ENCODE results near the gene MRPS18B.

MRPS18B gene

DNA sequence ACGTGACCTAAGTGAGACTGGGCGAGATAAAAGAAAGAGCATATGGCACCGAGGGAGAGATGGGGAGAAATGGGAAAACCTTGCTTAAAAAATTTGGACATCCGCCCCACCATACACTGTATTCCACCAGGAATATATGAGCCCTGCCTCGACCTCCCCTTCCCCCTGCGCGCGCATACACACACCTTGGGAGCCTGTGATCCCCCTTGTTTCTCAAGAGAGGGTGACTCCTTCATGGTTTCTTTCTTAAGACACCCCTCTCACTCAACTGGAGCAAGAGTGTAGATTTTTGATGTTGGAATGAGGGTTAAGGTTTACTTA lies 45.9 kb upstream of the MRPS18B start:
- TF ChIP-seq, protein P1, sequence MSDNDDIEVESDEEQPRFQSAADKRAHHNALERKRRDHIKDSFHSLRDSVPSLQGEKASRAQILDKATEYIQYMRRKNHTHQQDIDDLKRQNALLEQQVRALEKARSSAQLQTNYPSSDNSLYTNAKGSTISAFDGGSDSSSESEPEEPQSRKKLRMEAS (IDR thresholded peaks at IDR 0.05; ENCODE audit: low read depth, low read length) = peak; percentile 72; the same call in 1 of the 2 replicates
- TF ChIP-seq POLR2A (IDR thresholded peaks at IDR 0.05; ENCODE audit: extremely low read depth, insufficient read length) = no peak
- H3K4me3 ChIP-seq (ENCODE audit: low read depth, low read length) = peak overlapping the region; percentile 87
- no peak for DNase-seq (ENCODE audit: low read depth)

DNA sequence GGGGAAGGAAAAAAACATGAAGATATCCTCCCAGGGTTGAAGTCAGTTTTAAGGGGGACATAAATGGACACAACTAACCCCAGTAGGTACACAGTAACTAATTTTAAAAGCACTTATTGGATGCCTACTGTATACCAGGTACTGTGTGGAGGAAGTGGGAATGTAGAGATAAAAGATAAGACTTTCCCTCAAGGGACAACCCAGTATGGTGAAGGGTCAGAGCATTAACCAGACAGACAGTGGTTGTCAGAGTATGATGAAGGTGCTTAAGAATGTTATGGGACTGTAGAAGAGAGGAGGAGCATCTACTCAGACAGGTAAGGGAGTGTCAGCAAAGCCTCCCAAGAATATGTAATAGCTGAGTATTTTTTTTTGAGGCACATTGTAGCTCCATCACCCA lies 45.5 kb upstream of the MRPS18B start:
- peak overlapping the region; percentile 87 for H3K4me3 ChIP-seq (ENCODE audit: low read depth, low read length)
- TF ChIP-seq, protein P1 (IDR thresholded peaks at IDR 0.05; ENCODE audit: low read depth, low read length) = no peak
- no peak for TF ChIP-seq POLR2A (IDR thresholded peaks at IDR 0.05; ENCODE audit: extremely low read depth, insufficient read length)
- no peak for TF ChIP-seq MYC (IDR thresholded peaks at IDR 0.05; ENCODE audit: low read depth, low read length)
- DNase-seq (ENCODE audit: low read depth) = no peak

DNA sequence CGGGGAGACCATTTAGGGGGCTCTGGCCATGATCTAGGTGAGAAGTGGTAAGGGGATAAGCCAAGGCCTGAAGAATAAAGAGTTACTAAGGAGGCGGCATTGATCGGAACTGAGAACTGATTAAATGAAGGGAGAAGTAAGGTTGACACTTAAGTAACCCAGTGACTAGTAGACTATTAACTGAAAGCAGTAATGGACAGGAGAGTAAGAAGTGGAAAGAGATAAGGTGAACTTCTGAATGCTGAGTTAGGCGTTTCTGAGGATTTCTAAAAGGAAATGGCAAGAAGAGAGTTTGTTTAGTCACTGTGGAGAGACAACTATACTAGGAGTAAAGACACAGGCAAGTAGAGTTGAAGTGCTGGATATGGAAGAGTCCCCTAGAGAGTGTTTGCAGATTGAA lies 44.5 kb upstream of the MRPS18B start:
- TF ChIP-seq POLR2A (IDR thresholded peaks at IDR 0.05; ENCODE audit: extremely low read depth, insufficient read length) = no peak
- TF ChIP-seq, protein P1 (IDR thresholded peaks at IDR 0.05; ENCODE audit: low read depth, low read length) = no peak
- TF ChIP-seq, protein P2, sequence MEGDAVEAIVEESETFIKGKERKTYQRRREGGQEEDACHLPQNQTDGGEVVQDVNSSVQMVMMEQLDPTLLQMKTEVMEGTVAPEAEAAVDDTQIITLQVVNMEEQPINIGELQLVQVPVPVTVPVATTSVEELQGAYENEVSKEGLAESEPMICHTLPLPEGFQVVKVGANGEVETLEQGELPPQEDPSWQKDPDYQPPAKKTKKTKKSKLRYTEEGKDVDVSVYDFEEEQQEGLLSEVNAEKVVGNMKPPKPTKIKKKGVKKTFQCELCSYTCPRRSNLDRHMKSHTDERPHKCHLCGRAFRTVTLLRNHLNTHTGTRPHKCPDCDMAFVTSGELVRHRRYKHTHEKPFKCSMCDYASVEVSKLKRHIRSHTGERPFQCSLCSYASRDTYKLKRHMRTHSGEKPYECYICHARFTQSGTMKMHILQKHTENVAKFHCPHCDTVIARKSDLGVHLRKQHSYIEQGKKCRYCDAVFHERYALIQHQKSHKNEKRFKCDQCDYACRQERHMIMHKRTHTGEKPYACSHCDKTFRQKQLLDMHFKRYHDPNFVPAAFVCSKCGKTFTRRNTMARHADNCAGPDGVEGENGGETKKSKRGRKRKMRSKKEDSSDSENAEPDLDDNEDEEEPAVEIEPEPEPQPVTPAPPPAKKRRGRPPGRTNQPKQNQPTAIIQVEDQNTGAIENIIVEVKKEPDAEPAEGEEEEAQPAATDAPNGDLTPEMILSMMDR (IDR thresholded peaks at IDR 0.05; ENCODE audit: low read depth, low read length) = no peak
- no peak for TF ChIP-seq MYC (IDR thresholded peaks at IDR 0.05; ENCODE audit: low read depth, low read length)
- no peak for DNase-seq (ENCODE audit: low read depth)
- peak overlapping the region; percentile 87 for H3K4me3 ChIP-seq (ENCODE audit: low read depth, low read length)

DNA sequence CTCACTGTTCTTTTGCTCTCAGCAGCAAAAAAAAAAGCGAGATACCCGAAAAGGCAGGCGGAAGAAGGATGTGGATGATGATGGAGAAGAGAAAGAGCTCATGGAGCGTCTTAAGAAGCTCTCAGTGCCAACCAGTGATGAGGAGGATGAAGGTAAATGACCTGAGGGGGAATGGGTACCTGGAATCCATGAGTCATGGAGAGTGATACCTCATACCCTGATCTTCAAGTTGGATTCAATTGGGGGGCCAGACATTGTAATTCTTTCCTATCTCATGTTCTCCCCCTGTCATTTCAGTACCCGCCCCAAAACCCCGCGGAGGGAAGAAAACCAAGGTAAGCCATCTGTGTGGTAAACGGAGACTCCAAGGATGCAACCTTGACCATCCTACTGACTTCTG lies 39.6 kb upstream of the MRPS18B start:
- DNase-seq (ENCODE audit: low read depth) = no peak
- TF ChIP-seq, protein P1 (IDR thresholded peaks at IDR 0.05; ENCODE audit: low read depth, low read length) = no peak
- TF ChIP-seq, protein P2 (IDR thresholded peaks at IDR 0.05; ENCODE audit: low read depth, low read length) = no peak
- no peak for TF ChIP-seq MYC (IDR thresholded peaks at IDR 0.05; ENCODE audit: low read depth, low read length)
- no peak for TF ChIP-seq POLR2A (IDR thresholded peaks at IDR 0.05; ENCODE audit: extremely low read depth, insufficient read length)
- no peak overlapping the region for H3K4me3 ChIP-seq (ENCODE audit: low read depth, low read length)

DNA sequence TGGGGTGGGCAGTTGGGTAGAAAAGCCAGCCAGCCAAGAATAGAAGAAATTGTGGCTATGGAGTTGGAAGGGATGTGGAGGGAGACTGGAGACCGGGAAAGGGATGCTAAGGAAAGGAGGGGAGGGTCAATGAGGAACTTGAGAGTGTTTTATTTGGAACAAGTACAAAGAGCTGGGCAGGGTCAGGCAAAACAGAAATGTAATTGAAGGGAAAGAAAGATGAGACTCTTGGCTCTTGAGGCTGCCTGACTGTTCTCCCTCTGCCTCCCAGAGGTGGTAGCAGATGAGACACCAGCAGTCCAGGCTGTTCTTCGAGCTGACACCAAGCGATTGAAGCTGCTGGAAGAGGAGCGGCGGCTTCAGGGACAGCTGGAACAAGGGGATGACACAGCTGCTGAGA lies 33.7 kb upstream of the MRPS18B start:
- TF ChIP-seq POLR2A (IDR thresholded peaks at IDR 0.05; ENCODE audit: extremely low read depth, insufficient read length) = no peak
- TF ChIP-seq MYC (IDR thresholded peaks at IDR 0.05; ENCODE audit: low read depth, low read length) = no peak
- TF ChIP-seq, protein P2 (IDR thresholded peaks at IDR 0.05; ENCODE audit: low read depth, low read length) = no peak
- TF ChIP-seq, protein P1 (IDR thresholded peaks at IDR 0.05; ENCODE audit: low read depth, low read length) = no peak
- no peak overlapping the region for H3K4me3 ChIP-seq (ENCODE audit: low read depth, low read length)
- no peak for DNase-seq (ENCODE audit: low read depth)

DNA sequence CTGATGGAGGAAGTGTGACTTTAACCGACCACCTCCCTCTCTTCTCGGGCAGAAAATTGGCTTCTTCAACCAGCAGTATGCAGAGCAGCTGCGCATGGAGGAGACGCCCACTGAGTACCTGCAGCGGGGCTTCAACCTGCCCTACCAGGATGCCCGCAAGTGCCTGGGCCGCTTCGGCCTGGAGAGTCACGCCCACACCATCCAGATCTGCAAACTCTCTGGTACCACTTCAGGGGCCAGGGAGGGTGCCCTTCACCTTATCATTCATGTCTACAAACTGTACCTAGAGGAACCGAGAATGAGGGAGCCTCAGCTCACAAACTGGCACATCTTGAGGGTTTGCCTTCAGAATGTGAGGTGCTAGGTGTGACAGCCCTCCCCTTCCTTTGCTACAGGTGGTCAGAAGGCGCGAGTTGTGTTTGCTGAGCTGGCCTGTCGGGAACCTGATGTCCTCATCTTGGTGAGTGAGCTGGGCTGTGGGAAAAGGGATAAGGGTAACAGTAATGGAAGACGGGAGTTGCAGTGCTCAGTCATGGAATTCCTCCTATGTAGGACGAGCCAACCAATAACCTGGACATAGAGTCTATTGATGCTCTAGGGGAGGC lies 27.8 kb upstream of the MRPS18B start:
- no peak overlapping the region for H3K4me3 ChIP-seq (ENCODE audit: low read depth, low read length)
- TF ChIP-seq, protein P1 (IDR thresholded peaks at IDR 0.05; ENCODE audit: low read depth, low read length) = no peak
- no peak for TF ChIP-seq MYC (IDR thresholded peaks at IDR 0.05; ENCODE audit: low read depth, low read length)
- no peak for TF ChIP-seq POLR2A (IDR thresholded peaks at IDR 0.05; ENCODE audit: extremely low read depth, insufficient read length)
- TF ChIP-seq, protein P2 (IDR thresholded peaks at IDR 0.05; ENCODE audit: low read depth, low read length) = no peak
- DNase-seq (ENCODE audit: low read depth) = no peak
